OCI-LY3 (cell line): Measurements from ENCODE around the gene AUTS2.

Experiments used
- EZH2phosphoT487 ChIP-seq: fragments of 200-600 bp; shearing (Covaris generic); IDR thresholded peaks from 2 replicates; pipeline ENCODE4 v1.6.1; 2018; ENCODE audit warnings: antibody characterized with exemption, mixed run types, low read depth
- TF ChIP-seq, protein P1 (sequence below): fragments of 200-600, 300-600 bp; sonication (generic); IDR thresholded peaks from 2 replicates; pipeline ENCODE4 v1.5.1; 2014; ENCODE audit warnings: antibody characterized with exemption, low read length, low read depth

DNA sequence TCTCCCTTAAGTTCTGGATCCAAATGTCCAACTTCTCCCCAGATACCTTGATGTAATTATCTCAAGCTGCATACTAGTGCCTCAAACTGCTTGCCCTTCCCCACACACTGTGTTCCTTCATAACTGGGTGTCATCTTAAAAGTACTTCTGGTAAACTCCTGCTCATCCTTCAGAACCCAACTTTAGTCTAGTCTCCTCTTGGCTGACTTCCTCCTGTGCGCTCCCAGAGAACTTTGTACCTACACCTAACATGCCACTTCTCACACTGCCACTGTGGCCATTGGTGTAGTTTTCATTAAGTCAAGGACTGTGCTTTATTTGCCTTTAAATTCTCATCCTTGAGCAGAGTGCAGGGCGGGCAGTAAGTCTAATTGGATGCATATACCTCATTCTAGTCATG is 958.5 kb downstream of the AUTS2 start:
- TF ChIP-seq, protein P1, sequence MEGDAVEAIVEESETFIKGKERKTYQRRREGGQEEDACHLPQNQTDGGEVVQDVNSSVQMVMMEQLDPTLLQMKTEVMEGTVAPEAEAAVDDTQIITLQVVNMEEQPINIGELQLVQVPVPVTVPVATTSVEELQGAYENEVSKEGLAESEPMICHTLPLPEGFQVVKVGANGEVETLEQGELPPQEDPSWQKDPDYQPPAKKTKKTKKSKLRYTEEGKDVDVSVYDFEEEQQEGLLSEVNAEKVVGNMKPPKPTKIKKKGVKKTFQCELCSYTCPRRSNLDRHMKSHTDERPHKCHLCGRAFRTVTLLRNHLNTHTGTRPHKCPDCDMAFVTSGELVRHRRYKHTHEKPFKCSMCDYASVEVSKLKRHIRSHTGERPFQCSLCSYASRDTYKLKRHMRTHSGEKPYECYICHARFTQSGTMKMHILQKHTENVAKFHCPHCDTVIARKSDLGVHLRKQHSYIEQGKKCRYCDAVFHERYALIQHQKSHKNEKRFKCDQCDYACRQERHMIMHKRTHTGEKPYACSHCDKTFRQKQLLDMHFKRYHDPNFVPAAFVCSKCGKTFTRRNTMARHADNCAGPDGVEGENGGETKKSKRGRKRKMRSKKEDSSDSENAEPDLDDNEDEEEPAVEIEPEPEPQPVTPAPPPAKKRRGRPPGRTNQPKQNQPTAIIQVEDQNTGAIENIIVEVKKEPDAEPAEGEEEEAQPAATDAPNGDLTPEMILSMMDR = no peak
- TF ChIP-seq EZH2phosphoT487 = no peak
